Mesenteric fat pad (tissue), 1 donor: ENCODE data around the gene UBR1. TPM values are rescaled to one million over a fixed set of nuclear protein-coding genes. Genes with fewer than 3 reads are reported as not detected.

Experiments used
- DNase-seq: peaks from one replicate; pipeline ENCODE4 v3.0.0-alpha.2; 2020; ENCODE audit warnings: low spot score
- total RNA-seq: library from RNA; stranded (reverse); fragmentation: NEBNext Ultra II Directional; extraction: Animal tissue kit (Norgen Biotek cat#: 25700); gene quantifications from one replicate; pipeline ENCODE4 v1.2.1, GENCODE V29; 2021
- donor health status: DM: yes; HTN: yes; CAD: no.

The UBR1 gene
- total RNA-seq, 1 donor from 2014 or later: 40.2 TPM

- no peak for DNase-seq
Observed at GRCh38 chr15:43107751-43108150, 1.9 kb upstream of the UBR1 start.

GRCh38 chr15:43106486-43106829 lies 620 bp upstream of the UBR1 start:
- no peak for DNase-seq

- DNase-seq: no peak
Observed at GRCh38 chr15:43105077-43105736, 631 bp downstream of the UBR1 start.

GRCh38 chr15:43104426-43104825 lies 1.4 kb downstream of the UBR1 start:
- no peak for DNase-seq

- DNase-seq: no peak
Observed at GRCh38 chr15:43103907-43104306, 1.9 kb downstream of the UBR1 start.

- DNase-seq: no peak
Observed at GRCh38 chr15:43102187-43102586, 3.7 kb downstream of the UBR1 start.

GRCh38 chr15:43100971-43101370 lies 4.9 kb downstream of the UBR1 start:
- no peak for DNase-seq

- DNase-seq: no peak
Observed at GRCh38 chr15:43099105-43099845, 6.6 kb downstream of the UBR1 start.

GRCh38 chr15:43096411-43096810 lies 9.4 kb downstream of the UBR1 start:
- DNase-seq: no peak

GRCh38 chr15:43095708-43096347 lies 10.0 kb downstream of the UBR1 start:
- no peak for DNase-seq

GRCh38 chr15:43095243-43095642 lies 10.6 kb downstream of the UBR1 start:
- no peak for DNase-seq

GRCh38 chr15:43094416-43095030 lies 11.3 kb downstream of the UBR1 start:
- DNase-seq: no peak

- DNase-seq: no peak
Observed at GRCh38 chr15:43093026-43093425, 12.8 kb downstream of the UBR1 start.

- no peak for DNase-seq
Observed at GRCh38 chr15:43091859-43092258, 14.0 kb downstream of the UBR1 start.

- DNase-seq: no peak
Observed at GRCh38 chr15:43086551-43086950, 19.3 kb downstream of the UBR1 start.

GRCh38 chr15:43085921-43086320 lies 19.9 kb downstream of the UBR1 start:
- DNase-seq: no peak

- DNase-seq: no peak
Observed at GRCh38 chr15:43082509-43082908, 23.3 kb downstream of the UBR1 start.

GRCh38 chr15:43081283-43081682 lies 24.6 kb downstream of the UBR1 start:
- no peak for DNase-seq

- no peak for DNase-seq
Observed at GRCh38 chr15:43071451-43071850, 34.4 kb downstream of the UBR1 start.

GRCh38 chr15:43070893-43071292 lies 34.9 kb downstream of the UBR1 start:
- DNase-seq: no peak

GRCh38 chr15:43070249-43070648 lies 35.6 kb downstream of the UBR1 start:
- no peak for DNase-seq
